Measurements from ENCODE around the gene IZUMO4.
"Not testable (repeated sequence)": the region's sequence is repeated elsewhere in the genome, so short reads cannot be mapped to it uniquely, and the experiment has no call there.

The IZUMO4 gene

DNA sequence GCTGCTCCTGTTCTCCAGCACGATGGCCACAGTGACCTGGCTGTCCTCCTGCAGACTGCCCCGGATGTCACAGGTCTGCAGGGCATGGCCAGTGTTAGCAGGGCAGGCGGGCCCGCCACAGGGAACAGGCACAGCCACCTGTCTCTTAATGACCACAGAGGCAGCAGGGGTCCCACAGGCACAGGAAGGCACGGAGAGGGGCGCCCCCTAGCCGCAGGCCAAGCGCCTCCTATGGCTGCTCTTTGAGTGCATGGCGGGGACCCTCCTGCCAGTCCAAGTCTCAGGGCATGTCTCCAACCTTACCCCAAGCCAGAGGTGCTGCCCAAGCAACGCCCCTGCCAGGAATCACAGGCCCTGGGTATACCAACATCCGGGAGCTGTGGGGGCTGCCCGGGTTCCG is 14.1 kb downstream of the IZUMO4 start:
- FAIRE-seq = no peak

DNA sequence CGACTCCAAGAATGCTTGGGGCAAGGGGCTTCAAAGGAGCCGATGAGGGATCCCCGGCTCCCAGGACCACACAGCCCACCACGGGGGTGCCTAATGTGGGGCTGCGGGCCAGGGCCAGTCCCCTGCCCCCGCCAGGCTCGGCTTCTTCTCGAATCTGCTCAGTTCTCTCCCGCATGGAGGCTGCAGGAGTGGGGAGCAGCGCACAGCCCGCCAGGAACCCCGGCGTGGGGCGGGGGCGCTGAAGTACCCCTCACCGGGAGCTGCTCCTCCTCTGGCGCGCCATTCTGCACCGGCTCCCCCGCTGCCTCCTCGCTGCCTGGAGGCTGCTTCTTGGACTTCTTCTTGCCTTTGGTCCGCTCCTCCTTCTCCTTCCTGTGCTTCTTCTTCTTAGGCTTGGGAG is 14.7 kb downstream of the IZUMO4 start:
- no peak for FAIRE-seq

DNA sequence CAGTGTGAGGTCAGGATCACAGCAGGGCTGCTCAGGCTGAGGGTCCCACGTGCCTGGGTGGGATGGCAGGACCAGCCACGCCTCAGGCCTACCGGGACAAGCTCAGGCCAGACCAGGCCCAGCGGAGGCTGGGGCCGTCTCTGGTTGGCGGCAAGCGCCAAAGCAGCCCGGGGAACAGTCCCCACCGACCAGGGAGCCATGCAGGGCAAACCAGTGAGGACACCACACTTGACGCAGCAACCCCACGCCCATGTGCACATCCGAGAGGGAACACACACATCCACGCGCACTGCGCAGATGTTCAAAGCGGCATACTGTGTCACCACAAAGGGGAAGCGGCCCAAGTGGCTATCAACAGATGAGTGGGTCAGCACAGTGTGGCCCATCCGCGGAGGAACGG is 15.2 kb downstream of the IZUMO4 start:
- no peak for FAIRE-seq

DNA sequence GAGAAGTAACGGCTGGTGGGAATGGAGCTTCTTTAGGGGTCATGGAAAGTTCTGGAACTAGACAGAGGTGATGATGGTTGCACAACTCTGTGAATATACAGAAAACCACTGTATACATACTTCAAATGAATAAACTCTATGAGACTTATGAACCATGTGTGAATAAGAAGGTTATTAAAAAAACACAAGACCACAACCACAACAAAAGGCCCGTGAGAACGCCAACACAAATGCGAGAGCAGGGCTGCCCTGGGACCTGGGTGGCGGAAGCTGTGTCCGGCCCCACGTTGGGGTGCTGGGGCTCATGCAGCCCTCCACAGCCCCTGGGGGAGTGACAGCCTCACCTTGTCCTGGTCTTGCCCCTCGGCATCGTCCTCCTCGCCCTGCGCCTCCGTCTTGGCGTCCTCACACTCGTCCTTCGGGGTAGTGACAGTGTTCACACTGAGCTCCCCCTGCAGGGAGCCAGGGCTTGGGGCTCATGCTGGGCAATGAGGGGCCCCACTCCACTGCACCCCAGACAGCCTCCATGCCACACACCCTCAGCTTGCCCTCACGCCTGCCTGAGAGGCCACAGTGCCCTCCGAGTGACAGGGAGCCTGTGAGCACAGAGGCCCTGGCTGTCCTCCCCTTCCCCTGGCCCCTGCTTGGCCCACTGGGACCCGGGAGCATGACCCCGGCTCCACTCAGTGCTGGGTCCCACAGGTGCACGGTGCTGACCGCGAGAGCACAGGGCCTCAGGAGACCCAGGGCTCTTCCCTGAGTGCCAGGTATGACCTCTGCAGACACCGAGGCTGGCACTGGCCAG is 16.0 kb downstream of the IZUMO4 start:
- no peak for FAIRE-seq

DNA sequence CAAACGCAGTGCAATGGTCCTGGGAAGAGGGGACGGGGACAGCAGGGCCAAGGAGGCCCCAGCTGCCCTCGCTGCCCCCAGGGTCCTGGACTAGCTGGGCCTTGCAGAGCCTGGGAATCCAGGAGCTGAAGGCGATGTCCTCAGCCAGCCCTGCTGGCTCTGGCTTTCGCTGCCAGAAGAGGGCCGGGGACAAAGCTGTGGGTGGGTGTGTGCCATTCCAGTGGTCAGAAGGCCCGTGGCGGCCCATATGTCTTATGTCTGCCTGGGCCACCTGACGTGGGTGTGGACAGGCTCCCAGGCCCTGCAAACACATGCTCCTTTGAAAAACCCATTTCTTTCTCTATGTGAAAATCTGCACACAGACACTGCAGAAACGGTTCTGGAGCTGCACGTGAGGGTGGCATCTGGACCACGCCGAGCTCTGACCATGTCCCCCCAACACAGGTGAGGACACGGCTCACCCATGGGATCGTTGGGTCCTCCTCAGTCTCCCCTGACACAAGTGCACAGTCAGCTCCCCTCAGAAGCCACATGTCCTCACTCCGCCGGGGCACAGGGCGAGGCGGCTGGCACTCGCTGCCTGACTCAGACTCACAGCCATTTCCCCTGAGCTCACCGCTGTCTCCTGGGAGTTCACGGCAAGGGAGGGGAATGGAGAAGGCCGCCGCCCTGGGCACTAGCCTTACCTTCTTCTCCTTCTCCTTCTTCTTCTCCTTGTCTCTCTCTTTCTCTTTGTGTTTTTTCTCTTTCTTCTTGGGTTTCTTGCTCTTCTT is 16.9 kb downstream of the IZUMO4 start:
- no peak for FAIRE-seq

DNA sequence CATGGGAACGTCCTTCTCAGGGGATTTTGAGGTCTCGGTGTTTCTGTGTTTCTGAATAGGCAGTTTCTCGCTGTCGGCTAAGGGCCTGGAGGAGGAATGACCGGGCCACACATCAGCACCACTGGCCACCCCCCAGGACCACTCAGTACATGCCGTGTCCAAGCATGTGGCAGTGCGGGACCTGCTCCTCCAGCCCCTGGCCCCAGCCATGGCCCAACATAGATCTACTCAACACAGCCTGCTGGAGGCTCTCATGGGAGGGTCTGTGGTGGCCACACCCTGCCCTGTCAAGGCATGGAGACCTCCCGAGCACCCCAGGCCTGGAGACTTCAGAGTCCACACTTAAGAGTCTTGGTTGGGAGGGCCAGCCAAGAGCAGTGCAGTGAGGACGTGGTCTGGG is 17.5 kb downstream of the IZUMO4 start:
- no peak for FAIRE-seq

DNA sequence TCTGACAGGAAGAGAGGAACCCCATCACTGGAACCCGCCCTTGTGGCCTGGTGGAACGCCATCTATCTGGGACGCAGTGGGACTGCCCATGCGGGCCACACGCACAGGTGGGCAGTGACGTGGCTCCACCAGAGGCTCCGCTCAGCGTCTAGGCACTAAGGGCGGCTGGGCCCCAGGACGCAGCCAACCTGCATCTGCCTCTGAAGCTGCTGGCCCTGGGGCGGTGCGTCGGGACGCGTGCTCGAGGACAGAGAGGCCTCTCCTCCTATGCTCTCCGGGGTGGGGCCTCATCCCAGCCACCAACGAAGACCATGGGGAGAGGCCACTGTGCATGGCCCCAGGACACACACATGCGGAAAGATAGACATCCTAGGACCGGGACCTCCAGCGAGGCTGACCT is 18.1 kb downstream of the IZUMO4 start:
- FAIRE-seq = no peak

DNA sequence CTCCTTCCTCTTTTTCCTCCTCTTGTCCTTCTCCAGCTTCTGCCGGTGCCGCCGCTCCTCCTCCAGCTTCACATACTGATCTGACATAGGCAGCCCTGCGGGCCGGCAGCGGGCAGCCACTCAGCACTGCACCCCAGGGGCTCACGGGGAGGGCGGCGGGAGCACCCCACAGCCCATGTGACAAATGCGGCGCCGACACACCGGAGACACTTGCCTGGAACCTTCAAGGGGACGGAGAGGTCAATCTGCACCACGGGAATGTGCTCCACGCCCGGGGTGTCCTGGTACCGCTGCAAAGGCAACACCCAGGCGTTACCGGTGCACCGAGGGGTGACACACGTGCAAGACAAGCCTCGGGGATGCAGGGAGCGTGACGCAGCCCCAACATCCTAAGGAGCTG is 18.6 kb downstream of the IZUMO4 start:
- FAIRE-seq = no peak

DNA sequence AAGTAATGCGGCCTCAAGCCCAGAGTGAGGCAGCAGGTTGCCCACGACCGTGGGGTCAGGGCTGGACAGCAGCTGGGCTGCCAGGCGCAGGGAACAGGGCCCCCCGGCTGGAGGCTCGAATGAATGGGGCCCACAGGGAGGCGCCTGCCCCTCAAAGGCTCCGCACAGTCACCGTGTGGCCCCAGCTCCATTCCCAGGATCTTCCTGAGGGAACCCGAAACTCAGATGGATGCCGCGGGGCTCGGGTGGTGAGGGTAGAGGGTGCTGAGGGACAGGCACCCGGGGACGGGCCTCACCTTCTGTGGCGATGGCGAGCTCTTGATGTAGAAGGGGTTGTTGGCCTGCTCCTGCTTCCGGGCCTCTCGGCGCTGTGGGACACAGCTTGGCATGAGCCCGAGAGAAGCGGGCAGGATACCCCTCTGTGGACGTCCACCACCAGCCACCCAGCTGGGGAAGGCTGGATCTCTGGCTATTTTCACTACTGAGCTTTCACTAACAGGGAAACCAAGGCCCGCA is 19.3 kb downstream of the IZUMO4 start:
- FAIRE-seq = no peak

DNA sequence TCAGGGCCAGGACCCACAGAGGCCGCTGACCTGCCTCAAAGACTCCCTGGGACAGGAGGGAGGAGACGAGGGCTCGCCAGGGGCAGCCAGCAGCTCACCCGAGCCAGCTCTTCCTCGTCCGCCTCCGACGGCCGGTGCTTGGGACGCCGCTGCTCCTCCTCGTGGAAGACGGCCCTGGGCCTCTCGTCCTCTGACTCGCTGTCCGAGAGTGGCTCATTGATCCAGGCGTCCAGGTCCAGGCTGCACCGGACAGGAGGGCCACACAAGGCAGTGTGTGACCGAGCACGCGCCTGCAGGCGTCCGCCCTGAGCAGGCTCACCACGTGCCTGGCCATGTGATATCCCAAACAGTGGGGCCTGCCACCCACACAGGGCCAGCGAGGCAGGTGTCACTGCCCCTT is 19.8 kb downstream of the IZUMO4 start:
- FAIRE-seq = no peak

DNA sequence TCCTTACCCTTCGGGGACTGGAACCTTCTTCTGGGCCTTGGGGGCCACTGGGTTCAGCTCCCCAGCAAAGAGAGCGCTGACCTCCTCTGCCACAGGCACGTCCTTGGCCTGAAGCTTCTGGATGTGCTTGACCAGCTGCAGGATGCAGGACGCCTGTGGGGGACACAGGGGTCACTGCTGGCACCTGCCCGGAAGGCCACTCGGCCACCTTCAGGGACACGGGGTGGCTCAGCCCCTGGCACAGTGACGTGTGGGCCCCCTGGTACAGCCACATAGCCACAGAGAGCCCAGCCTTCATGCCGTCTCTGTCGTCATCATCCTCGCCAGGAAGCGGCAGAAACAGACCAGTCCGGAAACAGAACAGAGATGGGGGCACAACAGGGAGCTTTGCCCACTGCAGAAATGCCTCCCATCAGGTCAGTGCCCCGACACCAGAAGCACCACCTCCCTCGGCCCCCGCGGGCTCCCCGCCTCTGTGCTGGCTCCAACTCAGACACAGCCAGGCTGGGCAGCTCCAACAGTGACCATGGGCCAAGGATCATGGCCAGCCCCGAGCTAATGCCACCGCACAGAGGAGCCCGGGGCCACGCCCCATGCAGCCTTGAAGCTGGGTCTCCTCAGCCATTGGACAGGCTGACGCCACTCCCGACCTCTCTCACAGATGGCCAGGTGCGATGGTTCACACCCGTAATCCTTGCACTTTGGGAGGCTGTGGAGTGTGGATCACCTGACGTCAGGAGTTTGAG is 20.7 kb downstream of the IZUMO4 start:
- no peak for FAIRE-seq

DNA sequence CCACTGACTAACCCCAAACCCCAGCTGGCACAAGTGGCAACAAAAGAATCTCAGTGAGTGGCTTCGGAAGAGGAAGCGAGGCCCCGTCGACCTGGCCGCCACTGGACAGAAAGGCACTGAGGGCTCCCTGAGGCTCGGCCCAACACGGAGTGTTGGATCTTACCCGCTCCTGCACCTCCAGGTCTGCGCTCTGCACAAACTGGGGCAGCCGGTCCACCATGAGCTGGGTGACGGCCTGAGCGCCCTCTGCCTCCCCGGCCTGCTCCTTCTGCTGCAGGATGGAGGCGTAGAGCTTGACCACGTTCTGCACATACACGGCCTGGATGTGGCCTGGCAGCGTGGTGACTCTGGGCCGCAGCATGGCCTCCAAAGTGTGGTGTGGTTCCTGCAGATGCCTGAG is 21.7 kb downstream of the IZUMO4 start:
- no peak for FAIRE-seq

DNA sequence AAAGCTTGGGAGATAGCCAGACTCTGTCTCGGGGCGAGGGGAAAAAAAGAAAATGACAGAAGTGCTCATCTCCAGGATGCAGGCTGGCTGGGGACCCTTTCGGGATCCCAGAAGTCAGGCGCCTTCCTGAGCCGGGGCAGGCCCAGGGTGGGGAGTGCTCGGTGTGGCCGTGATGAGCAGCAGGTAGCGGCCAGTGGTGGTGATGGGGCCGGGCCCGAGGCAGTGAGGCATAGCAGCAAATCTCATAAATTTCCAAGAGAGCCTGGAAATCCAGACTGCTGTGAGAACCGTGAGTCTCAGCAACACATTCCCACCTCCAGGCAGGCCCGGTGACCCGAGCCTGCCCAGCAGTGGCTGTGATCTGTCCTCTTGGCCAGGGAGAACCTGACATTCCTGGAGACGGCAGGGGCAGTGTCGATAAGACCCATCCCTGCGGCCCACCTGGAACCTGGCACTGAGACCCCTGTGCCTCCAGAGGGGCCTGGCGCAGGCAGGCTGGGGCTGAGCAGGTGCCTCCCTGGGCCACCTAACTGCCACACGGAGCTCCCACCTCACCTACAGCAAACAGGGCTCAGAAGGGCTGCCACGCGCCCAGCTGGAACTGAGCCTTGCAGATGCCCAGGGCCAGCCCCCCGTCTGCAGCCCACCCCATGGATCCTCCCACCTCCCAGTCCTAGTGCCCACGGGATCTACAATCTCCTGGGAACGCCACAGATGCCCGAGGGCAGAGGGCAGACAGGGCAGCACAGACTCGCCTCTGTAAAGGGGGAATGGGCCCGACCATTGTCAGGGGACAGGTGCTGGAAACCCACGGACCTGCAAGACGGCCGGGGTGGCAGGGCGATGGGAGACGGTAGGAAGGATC is 23.4 kb downstream of the IZUMO4 start:
- FAIRE-seq = no peak

DNA sequence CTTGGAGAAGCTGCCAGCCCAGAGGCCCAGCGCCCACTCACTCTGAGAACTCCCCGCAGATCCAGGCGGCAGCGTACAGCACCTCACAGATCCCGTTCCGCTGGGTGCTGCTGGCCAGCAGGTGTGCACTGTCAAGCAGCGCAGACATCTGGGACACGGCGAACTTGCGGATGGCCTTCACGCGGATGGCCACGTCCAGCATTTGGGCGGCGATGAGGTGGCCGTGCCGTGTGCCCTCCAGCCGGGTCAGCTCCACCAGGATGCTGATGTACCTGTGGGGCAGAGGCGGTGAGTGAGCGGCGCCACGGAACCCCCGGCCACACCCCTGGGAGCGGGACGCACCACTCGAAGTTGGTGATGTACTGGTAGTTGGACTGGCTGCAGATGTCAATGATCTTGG is 24.1 kb downstream of the IZUMO4 start:
- FAIRE-seq = no peak

DNA sequence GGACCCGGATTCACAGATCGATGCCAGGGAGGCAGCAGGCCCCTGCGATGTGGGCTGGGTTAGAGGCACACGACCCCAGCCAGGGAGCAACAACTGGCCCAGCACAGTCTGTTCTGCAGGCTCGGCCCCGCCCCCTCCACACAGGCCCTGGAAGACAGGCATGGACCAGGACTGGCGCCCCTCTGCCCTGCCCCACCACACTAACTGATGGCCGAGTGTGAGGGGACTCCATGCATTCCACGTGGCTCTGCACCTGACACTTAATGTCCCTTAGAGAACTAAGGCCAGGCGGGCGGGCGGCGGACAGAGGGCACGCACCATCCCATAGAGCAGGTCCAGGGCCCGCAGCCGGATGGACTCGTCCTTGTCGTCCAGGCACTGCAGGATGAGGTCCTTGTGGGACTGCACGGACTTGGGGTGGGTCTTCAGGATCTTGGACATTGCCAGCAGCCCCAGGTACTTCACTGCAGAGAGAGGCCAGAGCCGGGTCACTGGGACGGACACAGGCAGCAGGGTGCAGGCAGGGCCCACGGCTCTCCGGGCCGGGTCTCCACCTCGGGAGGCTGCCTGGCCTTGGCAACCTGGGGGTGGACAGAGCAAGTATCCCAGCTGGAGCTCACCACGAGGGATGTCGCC is 24.8 kb downstream of the IZUMO4 start:
- no peak for FAIRE-seq

DNA sequence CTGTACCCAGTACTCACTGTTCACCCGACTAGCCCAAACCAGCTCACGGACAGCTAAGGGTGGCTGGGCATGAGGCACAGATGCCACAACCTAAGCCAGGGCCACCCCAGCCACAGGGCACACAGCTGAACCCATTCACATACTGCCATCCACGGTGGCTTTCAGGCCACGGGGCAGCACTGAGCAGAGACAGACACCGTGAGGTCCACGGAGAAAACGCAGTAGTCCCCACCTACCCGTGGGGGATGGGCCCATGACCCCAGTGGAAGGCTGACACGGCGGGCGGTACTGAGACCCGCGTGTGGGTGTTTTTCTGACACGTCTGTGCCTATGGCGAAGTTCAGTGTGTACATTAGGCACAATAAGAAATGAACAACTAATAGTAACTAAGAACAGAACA is 25.5 kb downstream of the IZUMO4 start:
- FAIRE-seq = no peak

DNA sequence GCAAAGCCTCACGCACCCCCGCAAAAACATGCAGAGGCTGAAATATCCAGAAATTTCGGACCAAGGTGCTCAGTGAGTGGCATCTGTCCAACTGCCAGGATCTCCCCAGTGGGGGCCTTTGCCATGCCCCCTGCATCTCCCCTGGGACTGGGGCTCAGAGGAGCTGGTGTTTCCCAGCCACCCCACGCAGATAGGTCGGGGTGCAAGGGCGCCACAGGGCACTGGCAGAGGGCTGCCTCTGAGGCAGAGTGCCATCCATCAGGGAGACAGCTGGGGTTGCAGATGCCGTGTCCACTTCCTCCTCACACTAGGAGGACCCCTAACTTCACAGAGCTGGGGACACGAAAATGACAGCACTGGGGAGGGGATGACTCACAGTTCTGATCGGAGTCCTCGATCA is 26.3 kb downstream of the IZUMO4 start:
- FAIRE-seq = no peak

DNA sequence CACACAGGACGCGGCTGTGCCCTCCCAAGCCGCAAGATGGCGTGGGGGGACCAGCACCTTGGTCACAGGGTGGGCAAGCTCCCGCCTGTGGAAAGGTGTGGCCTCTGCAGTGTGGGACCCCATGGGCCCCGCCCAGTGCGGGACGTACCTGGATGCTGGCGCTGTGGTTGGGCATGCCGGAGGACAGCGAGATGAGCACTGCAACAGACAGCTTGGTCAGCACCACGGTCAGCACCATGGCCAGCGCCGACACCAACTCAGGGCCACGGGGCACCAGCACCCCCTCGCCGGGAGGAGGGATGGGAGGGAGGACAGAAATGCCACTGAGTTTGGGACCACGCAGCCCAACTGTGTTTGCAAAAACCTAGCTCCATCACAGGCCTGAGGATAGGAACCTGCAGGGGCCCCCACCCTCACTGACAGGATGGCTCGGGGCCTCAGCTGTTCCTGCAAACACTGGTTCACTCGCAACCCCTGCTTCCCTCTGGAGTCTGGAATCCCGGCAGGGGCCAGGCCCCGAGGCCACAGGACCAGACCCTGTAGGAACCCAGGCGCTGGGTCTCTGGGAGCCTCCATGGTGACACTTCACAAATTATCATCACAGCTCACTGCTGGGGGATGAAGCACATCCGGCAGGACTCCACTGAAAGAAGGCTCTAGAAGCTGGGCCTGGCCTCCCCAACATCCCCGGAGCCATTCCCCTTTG is 27.1 kb downstream of the IZUMO4 start:
- no peak for FAIRE-seq

DNA sequence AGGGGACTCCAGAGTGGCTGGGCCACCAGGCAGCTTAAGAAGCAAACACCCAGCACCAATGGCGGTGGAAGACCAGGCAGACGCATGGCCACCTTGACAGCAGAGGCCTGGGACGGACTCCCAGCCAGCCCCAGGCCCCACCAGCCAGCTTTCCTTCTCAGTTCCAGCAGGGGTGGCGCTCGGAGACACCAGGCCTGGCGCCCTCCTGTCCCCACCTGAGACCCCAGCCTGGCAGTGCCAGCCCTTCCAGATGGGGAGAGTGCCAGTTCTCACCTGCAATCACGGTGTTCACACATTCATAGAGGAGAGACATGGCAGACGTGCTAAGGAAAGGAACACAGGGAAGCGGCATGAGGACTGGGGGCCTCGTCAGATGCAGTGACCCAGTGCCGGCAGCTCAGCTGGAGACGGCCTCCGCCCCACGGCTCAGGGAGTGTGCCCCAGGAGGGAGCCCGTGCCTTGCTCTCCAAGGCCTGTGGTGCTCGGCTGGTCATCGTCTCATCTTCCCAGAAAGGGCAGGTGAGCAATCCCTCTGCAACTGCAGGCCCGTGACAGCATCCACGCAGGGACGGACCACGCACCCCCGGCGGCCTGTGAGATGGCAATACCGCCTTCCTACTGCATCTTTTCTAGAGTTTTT is 30.3 kb downstream of the IZUMO4 start:
- no peak for FAIRE-seq

DNA sequence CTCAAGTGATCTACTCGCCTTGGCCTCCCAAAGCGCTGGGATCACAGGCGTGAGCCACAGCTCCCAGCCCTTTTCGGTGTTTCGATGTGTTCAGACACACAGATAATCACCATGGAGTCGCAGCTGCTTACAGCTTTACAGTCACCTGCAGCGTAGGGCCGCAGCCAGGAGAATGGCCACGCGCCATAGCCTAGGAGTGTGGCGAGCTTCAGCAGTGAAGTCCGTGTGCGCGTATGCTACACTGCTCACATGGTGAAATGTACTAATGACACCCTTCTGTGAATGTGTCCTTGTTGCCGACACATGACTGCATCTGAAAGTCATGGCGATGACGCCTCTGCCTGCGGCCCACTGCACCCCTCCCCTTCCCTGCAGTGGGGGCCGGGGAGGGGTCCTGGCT is 31.0 kb downstream of the IZUMO4 start:
- no peak for FAIRE-seq

DNA sequence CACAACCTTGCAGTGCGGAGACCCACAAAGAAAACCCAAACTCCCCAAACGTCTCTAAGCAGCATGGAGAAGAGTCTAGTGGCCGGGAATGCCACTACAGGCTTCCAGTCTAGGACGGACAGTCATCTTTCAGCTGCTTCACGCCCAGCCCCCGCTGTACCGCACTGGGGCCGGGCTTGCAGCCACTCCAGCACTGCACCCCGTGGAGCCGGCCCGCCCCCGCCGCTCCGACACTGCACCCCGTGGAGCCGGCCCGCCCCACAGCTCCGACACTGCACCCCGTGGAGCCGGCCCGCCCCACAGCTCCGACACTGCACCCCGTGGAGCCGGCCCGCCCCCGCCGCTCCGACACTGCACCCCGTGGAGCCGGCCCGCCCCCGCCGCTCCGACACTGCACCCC is 31.5 kb downstream of the IZUMO4 start:
- FAIRE-seq = not testable (repeated sequence)

All from G401.6 (cell line).